Right forelimb (tissue), 1 donor: ENCODE results near the gene NDUFA12.

Experiments used
- DNase-seq: peaks from one replicate; pipeline ENCODE4 v3.0.0-alpha.2; 2018

Gene NDUFA12

GRCh38 chr12:94930772-94931171 lies 72.7 kb downstream of the NDUFA12 start:
- DNase-seq, result no peak

DNA sequence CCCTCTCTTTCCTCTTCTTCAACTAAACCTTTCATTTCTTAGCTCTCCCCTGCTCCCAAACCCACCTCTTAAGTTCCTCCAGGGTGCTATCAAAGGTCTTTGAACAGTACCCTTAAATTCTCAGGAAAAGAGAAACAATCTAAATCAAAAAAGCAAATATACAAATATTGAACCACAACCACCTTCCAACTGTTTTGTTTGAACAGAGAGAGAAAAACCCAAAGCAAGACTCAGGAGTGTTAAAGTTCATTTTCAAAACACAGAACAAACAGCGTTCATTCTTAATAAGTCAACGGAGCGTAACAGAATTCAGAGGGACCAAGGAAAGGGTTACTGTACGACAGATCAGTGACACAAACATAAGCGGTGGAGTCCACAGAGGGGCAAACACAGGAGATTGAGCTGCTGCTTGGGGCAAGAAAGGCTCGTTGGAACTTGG lies 73.3 kb downstream of the NDUFA12 start:
- DNase-seq, result no peak

DNA sequence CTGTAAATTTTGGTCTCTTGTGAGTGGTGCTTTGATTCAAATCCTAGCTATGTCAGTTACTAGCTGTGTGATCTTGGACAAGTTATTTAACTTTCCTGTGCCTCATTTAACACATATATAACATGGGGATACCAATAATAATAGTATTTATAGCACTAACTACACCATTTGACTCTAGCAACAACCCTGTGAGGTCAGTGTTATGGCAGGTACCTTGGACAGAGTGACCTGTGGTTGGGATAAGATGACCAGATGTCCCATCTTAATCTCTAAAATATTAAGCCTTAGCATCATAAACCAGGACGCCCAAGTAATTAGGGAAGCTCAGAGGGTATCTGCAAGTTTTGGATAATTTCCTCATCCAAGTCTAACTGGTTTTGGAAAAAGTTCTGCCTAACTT lies 73.7 kb downstream of the NDUFA12 start:
- DNase-seq, result no peak

GRCh38 chr12:94925729-94926128 lies 77.8 kb downstream of the NDUFA12 start:
- no peak for DNase-seq

DNA sequence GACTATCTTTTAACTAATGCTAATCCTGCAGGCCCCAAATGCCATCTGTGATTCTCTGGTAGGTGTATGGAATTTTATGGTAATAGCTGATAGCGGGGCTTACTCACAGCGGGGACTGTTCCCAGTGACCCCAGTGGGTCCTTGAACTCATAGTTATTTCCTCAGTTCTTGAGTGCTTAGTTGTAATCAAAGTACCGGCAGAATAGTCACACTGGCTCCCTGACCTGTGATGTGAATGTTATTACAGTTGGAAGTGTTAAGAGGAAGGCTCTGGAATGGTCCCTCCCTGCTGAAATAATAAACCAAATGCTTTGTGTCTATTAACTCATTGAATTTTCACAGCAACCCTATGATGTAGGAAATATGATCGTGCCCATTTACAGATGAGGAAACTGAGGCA lies 78.3 kb downstream of the NDUFA12 start:
- no peak for DNase-seq

DNA sequence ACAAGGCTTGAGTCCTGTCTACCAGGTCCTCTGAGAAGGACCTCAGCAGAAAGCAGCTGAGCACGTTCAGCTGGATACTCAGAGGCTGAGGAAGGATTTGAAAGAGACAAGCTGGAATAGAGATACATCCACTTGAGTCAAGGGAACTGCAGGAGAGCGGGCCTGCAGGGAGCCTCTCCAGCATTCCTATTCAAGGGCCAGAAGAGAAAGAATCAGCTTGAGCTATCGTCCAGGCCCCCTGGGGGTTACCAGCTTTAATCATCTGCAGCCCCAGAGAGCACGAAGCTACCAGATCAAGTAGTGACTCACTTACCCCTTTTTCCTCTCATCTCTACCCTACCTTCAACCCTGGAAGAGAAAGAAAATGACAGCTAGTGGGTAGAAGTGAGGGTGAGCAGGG lies 80.9 kb downstream of the NDUFA12 start:
- DNase-seq, result no peak
